WTC11 (cell line): ENCODE data around the gene MACROD2. TPM values are rescaled to one million over a fixed set of nuclear protein-coding genes. Genes with fewer than 3 reads are reported as not detected.

ENCODE experiments used
- ATAC-seq: fragments of 200-7000 bp; cut with Tn5 transposase; 2 replicates; pipeline ENCODE4 v1.10.0; 2021; ENCODE audit warnings: mild to moderate bottlenecking, moderate library complexity
- CTCF ChIA-PET: fragments of 300-600 bp; sonication (Branson Sonifier 250); formaldehyde crosslinking; loops from one replicate; lab custom pipeline; 2021; ENCODE audit warnings: antibody characterized with exemption; lab: Charles Lee
- POLR2A ChIA-PET: fragments of 350-600 bp; sonication (Branson Sonifier 250); formaldehyde crosslinking; loops from one replicate; lab custom pipeline; 2021; ENCODE audit warnings: antibody characterized with exemption; lab: Charles Lee
- DNase-seq: peaks from one replicate; pipeline ENCODE4 v3.0.0; 2021; ENCODE audit warnings: low spot score
- H3K27ac Mint-ChIP-seq: 2 replicates; pipeline ENCODE4 v1.8.0; 2021; ENCODE audit warnings: mixed read lengths
- H3K27me3 Mint-ChIP-seq: 2 replicates; pipeline ENCODE4 v1.8.0; 2021; ENCODE audit warnings: low read depth, mild to moderate bottlenecking, moderate library complexity, mixed read lengths
- H3K36me3 Mint-ChIP-seq: 2 replicates; pipeline ENCODE4 v1.8.0; 2021; ENCODE audit warnings: mixed read lengths
- H3K4me1 Mint-ChIP-seq: 2 replicates; pipeline ENCODE4 v1.8.0; 2022; ENCODE audit warnings: mixed read lengths
- H3K4me3 Mint-ChIP-seq: 2 replicates; pipeline ENCODE4 v1.8.0; 2021; ENCODE audit warnings: mild to moderate bottlenecking, moderate library complexity, mixed read lengths
- H3K9me3 Mint-ChIP-seq: 2 replicates; pipeline ENCODE4 v1.8.0; 2021; ENCODE audit warnings: mixed read lengths
- CTCF ChIP-seq: fragments of 200-600 bp; IDR thresholded peaks from 2 replicates; pipeline ENCODE4 v1.8.0; 2022; ENCODE audit warnings: antibody characterized with exemption
- E2F1 ChIP-seq: sonication (generic); formaldehyde crosslinking; IDR thresholded peaks from 2 replicates; pipeline ENCODE4 v1.8.0; 2022; ENCODE audit warnings: mild to moderate bottlenecking, missing genetic modification reagents
- E2F5 ChIP-seq: sonication (generic); formaldehyde crosslinking; IDR thresholded peaks from 2 replicates; pipeline ENCODE4 v1.8.1; 2022; ENCODE audit warnings: mild to moderate bottlenecking, moderate library complexity, missing genetic modification reagents
- ETV6 ChIP-seq: sonication (generic); formaldehyde crosslinking; IDR thresholded peaks from 2 replicates; pipeline ENCODE4 v1.8.1; 2022; ENCODE audit warnings: mild to moderate bottlenecking, missing genetic modification reagents
- FOXJ3 ChIP-seq: sonication (generic); formaldehyde crosslinking; IDR thresholded peaks from 2 replicates; pipeline ENCODE4 v1.9.0; 2021; ENCODE audit warnings: missing genetic modification reagents, mild to moderate bottlenecking, borderline replicate concordance
- FOXK1 ChIP-seq: sonication (generic); formaldehyde crosslinking; IDR thresholded peaks from 2 replicates; pipeline ENCODE4 v1.8.0; 2022; ENCODE audit warnings: mild to moderate bottlenecking, moderate library complexity, missing genetic modification reagents
- GRHL2 ChIP-seq: fragments of 250-450 bp; sonication (Bioruptor Pico); IDR thresholded peaks from 2 replicates; pipeline ENCODE4 v1.8.0; 2022; ENCODE audit warnings: mild to moderate bottlenecking, moderate library complexity; ENCODE audit not compliant: insufficient replicate concordance, severe bottlenecking
- GTF2I ChIP-seq: fragments of 250-450 bp; sonication (Bioruptor Pico); conservative IDR thresholded peaks from 2 replicates; pipeline ENCODE4 v1.4.0; 2021; ENCODE audit warnings: mild to moderate bottlenecking
- MXD4 ChIP-seq: fragments of 250-450 bp; sonication (Bioruptor Pico); IDR thresholded peaks from 2 replicates; pipeline ENCODE4 v1.8.0; 2021; ENCODE audit warnings: mild to moderate bottlenecking, moderate library complexity, borderline replicate concordance
- NR2C2 ChIP-seq: sonication (generic); formaldehyde crosslinking; IDR thresholded peaks from 2 replicates; pipeline ENCODE4 v1.8.0; 2022; ENCODE audit warnings: mild to moderate bottlenecking, missing genetic modification reagents
- SMAD4 ChIP-seq: sonication (generic); formaldehyde crosslinking; IDR thresholded peaks from 2 replicates; pipeline ENCODE4 v1.8.0; 2022; ENCODE audit warnings: mild to moderate bottlenecking, missing genetic modification reagents
- TEAD1 ChIP-seq: sonication (generic); formaldehyde crosslinking; IDR thresholded peaks from 2 replicates; pipeline ENCODE4 v1.8.0; 2022; ENCODE audit warnings: mild to moderate bottlenecking, missing genetic modification reagents
- TP53 ChIP-seq: sonication (generic); formaldehyde crosslinking; IDR thresholded peaks from 2 replicates; pipeline ENCODE4 v1.8.1; 2023; ENCODE audit warnings: mild to moderate bottlenecking, missing genetic modification reagents
- USF1 ChIP-seq: sonication (generic); formaldehyde crosslinking; IDR thresholded peaks from 2 replicates; pipeline ENCODE4 v1.8.0; 2022; ENCODE audit warnings: mild to moderate bottlenecking, missing genetic modification reagents
- ZBTB21 ChIP-seq: sonication (generic); formaldehyde crosslinking; IDR thresholded peaks from 2 replicates; pipeline ENCODE4 v1.8.1; 2023; ENCODE audit warnings: mild to moderate bottlenecking, missing genetic modification reagents, borderline replicate concordance
- ZNF232 ChIP-seq: sonication (generic); formaldehyde crosslinking; IDR thresholded peaks from 2 replicates; pipeline ENCODE4 v1.8.0; 2022; ENCODE audit warnings: mild to moderate bottlenecking, missing genetic modification reagents
- ZNF396 ChIP-seq: fragments of 250-450 bp; sonication (Bioruptor Pico); IDR thresholded peaks from 2 replicates; pipeline ENCODE4 v1.8.0; 2021; ENCODE audit warnings: mild to moderate bottlenecking, moderate library complexity, borderline replicate concordance
- ZNF416 ChIP-seq: fragments of 250-450 bp; sonication (Bioruptor Pico); IDR thresholded peaks from 2 replicates; pipeline ENCODE4 v1.9.0; 2021; ENCODE audit warnings: mild to moderate bottlenecking, inconsistent platforms
- ZNF423 ChIP-seq: fragments of 250-450 bp; sonication (Bioruptor Pico); IDR thresholded peaks from 2 replicates; pipeline ENCODE4 v2.1.2; 2022; ENCODE audit warnings: mild to moderate bottlenecking, moderate library complexity
- ZNF425 ChIP-seq: fragments of 250-450 bp; sonication (Bioruptor Pico); conservative IDR thresholded peaks from 2 replicates; pipeline ENCODE4 v1.9.0; 2021; ENCODE audit warnings: mild to moderate bottlenecking
- ZNF512 ChIP-seq: sonication (generic); formaldehyde crosslinking; IDR thresholded peaks from 2 replicates; pipeline ENCODE4 v1.8.1; 2022; ENCODE audit warnings: missing genetic modification reagents, borderline replicate concordance
- ZSCAN18 ChIP-seq: fragments of 250-450 bp; sonication (Bioruptor Pico); IDR thresholded peaks from 2 replicates; pipeline ENCODE4 v2.1.2; 2022; ENCODE audit warnings: mild to moderate bottlenecking, moderate library complexity
- total RNA-seq: library from RNA; stranded (reverse); gene quantifications from 3 replicates; pipeline ENCODE4 v1.2.3, GENCODE V29; 2021

Gene MACROD2
- total RNA-seq, 1 experiment from 2014 or later: 4.1 TPM

- peak; percentile 74 for ATAC-seq
- Mint-ChIP-seq H3K27me3 (no peaks in the 10 kb centered on the region), H3K36me3 (no peaks in the 10 kb centered on the region), H3K9me3 (peaks cover 11% of the 10 kb centered on the region; the same call in 1 of the 2 replicates), H3K4me1 (peaks cover 26% of the 10 kb centered on the region), H3K4me3 (no peak overlapping the region), H3K27ac (no peak overlapping the region)
- POLR2A ChIA-PET: no interaction called here
- DNase-seq: no peak
- TF ChIP-seq ZSCAN18 (CRISPR knock-in tag): no peak
- TF ChIP-seq NR2C2: no peak
- CTCF ChIA-PET: no interaction called here
Measured at GRCh38 chr20:14957402-14957801, 962.1 kb downstream of the MACROD2 start.

- no peak for TF ChIP-seq ZBTB21 (CRISPR knock-in tag)
- TF ChIP-seq ZNF425 (CRISPR knock-in tag): no peak
- TF ChIP-seq GTF2I (CRISPR knock-in tag): no peak
- TF ChIP-seq ZNF396: no peak
- TF ChIP-seq ZNF512 (CRISPR knock-in tag): no peak
- no peak for TF ChIP-seq E2F1 (CRISPR knock-in tag)
- no peak for TF ChIP-seq FOXJ3
- TF ChIP-seq USF1 (CRISPR knock-in tag): no peak
- no peak for TF ChIP-seq E2F5 (CRISPR knock-in tag)
- H3K27ac Mint-ChIP-seq: no peak overlapping the region
- peaks cover 11% of the 10 kb centered on the region; the same call in 1 of the 2 replicates for H3K9me3 Mint-ChIP-seq
- no peaks in the 10 kb centered on the region for H3K27me3 Mint-ChIP-seq
- H3K4me3 Mint-ChIP-seq: no peak overlapping the region
- ATAC-seq (no peak), DNase-seq (no peak)
- ChIA-PET POLR2A (no interaction called here), CTCF (no interaction called here)
- no peaks in the 10 kb centered on the region for H3K36me3 Mint-ChIP-seq
- peaks cover 34% of the 10 kb centered on the region for H3K4me1 Mint-ChIP-seq
Measured at GRCh38 chr20:14958626-14959025, 963.3 kb downstream of the MACROD2 start.

- H3K27me3 Mint-ChIP-seq: no peaks in the 10 kb centered on the region
- H3K4me3 Mint-ChIP-seq: no peak overlapping the region
- ATAC-seq (no peak), DNase-seq (no peak)
- peaks cover 31% of the 10 kb centered on the region for H3K4me1 Mint-ChIP-seq
- POLR2A ChIA-PET: no interaction called here
- no peaks in the 10 kb centered on the region for H3K36me3 Mint-ChIP-seq
- no peak overlapping the region for H3K27ac Mint-ChIP-seq
- peaks cover 6% of the 10 kb centered on the region; the same call in 1 of the 2 replicates for H3K9me3 Mint-ChIP-seq
- CTCF ChIA-PET: no interaction called here
- no peak for TF ChIP-seq ETV6
- TF ChIP-seq NR2C2: no peak
- TF ChIP-seq SMAD4 (CRISPR knock-in tag): no peak
- no peak for TF ChIP-seq TP53 (CRISPR knock-in tag)
- TF ChIP-seq ZNF423 (CRISPR knock-in tag): no peak
- TF ChIP-seq FOXK1 (CRISPR knock-in tag): no peak
- TF ChIP-seq ZNF232 (CRISPR knock-in tag): no peak
- no peak for TF ChIP-seq CTCF
- no peak for TF ChIP-seq ZNF416
- no peak for TF ChIP-seq MXD4 (CRISPR knock-in tag)
- no peak for TF ChIP-seq GRHL2 (CRISPR knock-in tag)
- no peak for TF ChIP-seq TEAD1 (CRISPR knock-in tag)
Measured at GRCh38 chr20:14959506-14960475, 964.5 kb downstream of the MACROD2 start.
